OCI-LY1 (cell line): Measurements from ENCODE around the gene CRISP1.
"Not testable (repeated sequence)": the region's sequence is repeated elsewhere in the genome, so short reads cannot be mapped to it uniquely, and the experiment has no call there.

Source experiments
- EZH2 ChIP-seq: fragments of 200-600 bp; sonication (generic), shearing (Covaris generic); IDR thresholded peaks from 2 replicates; pipeline ENCODE4 v1.8.0; 2017; ENCODE audit warnings: borderline replicate concordance, mixed run types, mild to moderate bottlenecking, antibody characterized with exemption, low read length, moderate library complexity, mixed read lengths
- TF ChIP-seq, protein P1 (sequence below): fragments of 200-600 bp; sonication (generic), shearing (Covaris generic); IDR thresholded peaks from 2 replicates; pipeline ENCODE4 v1.5.1; 2017; ENCODE audit warnings: mild to moderate bottlenecking, antibody characterized with exemption, low read length, moderate library complexity, mixed read lengths

DNA sequence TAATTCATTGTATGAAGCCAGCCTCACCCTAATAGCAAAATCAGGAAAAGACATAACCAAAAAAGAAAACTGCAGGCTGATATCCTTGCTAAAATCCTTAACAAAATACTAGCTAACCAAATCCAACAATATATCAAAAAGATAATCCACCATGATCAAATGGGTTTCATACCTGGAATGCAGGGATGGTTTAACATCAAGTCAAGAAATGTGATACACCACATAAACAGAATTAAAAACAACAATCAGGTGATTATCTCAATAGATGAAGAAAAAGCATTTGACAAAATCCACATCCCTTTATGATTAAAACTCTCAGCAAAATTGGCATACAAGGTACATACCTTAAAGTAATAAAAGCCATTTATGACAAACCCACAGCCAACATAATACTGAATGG, 29.2 kb upstream of the CRISP1 start:
- TF ChIP-seq, protein P1, sequence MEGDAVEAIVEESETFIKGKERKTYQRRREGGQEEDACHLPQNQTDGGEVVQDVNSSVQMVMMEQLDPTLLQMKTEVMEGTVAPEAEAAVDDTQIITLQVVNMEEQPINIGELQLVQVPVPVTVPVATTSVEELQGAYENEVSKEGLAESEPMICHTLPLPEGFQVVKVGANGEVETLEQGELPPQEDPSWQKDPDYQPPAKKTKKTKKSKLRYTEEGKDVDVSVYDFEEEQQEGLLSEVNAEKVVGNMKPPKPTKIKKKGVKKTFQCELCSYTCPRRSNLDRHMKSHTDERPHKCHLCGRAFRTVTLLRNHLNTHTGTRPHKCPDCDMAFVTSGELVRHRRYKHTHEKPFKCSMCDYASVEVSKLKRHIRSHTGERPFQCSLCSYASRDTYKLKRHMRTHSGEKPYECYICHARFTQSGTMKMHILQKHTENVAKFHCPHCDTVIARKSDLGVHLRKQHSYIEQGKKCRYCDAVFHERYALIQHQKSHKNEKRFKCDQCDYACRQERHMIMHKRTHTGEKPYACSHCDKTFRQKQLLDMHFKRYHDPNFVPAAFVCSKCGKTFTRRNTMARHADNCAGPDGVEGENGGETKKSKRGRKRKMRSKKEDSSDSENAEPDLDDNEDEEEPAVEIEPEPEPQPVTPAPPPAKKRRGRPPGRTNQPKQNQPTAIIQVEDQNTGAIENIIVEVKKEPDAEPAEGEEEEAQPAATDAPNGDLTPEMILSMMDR = not testable (repeated sequence)
- not testable (repeated sequence) for TF ChIP-seq EZH2
